Measurements from ENCODE around the gene CERS3. TPM values are rescaled to one million over a fixed set of nuclear protein-coding genes. Genes with fewer than 3 reads are reported as not detected.

Gene CERS3
- polyA plus RNA-seq, 3 donors: 0.03 to 0.26 TPM; not detected in 1

Other genes starting within 250 kb of the CERS3 start
- gene ADAMTS17, start 187.0 kb downstream of the CERS3 start, polyA plus RNA-seq (ENCODE audit: insufficient read length in 3 of 3): 1 to 10 TPM; 2.2 to 3.1 (median 2.5) TPM
- gene LINS1, start 73.2 kb upstream of the CERS3 start, polyA plus RNA-seq (ENCODE audit: insufficient read length in 3 of 3): 10 to 100 TPM; 15.0 to 28.0 (median 24.0) TPM
- gene ASB7, start 73.6 kb upstream of the CERS3 start, polyA plus RNA-seq (ENCODE audit: insufficient read length in 3 of 3): 10 to 100 TPM; 16.0 to 18.6 (median 16.3) TPM

Data from renal cortex interstitium (tissue), 3 donors.